GM20431 (cell line): ENCODE data around the gene EPB41L4B.

Experiments
- in situ Hi-C: fragments of 300-500 bp; cut with MseI, MboI; formaldehyde crosslinking; loops from one replicate; pipeline ENCODE4 v1.15.0; 2020; ENCODE audit warnings: low sequenced_read_pairs; ENCODE audit not compliant: unreplicated experiment

The EPB41L4B gene

DNA sequence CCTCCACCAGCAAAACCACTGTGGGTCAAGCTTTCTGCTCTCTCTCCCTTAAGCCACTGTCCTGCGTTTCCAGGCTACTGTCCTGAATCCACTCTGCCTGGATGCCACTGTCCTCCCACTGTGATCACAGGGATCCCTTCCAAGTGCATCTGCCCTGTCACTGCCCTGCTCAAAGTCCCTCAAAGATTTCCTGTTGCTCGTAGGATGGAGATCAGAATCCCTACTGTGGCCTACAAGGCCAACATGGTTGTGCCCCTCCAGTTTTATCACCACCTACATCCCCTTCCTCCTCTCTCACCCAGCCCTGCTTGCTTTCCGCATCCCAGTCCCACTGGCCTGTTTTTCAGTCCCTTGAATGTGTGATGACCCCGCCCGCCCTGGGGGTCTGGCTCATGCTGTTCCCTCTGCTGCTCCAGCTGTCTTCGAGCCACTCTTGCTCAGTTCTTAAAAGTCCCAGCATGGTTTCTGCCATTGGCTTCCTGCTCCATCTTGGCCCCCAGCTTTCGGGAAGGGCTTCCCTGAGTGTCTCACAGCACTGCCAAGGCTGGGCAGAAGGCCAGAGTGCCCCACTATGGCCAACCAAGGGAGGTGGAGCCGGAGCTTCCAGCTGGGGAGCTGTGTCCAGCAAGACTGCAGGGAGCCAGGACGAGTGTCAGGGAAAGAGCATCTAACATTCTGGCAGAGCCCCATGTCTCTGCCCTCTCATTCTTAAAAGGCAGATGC, 140.9 kb downstream of the EPB41L4B start:
- in situ Hi-C loops = no loop called here

DNA sequence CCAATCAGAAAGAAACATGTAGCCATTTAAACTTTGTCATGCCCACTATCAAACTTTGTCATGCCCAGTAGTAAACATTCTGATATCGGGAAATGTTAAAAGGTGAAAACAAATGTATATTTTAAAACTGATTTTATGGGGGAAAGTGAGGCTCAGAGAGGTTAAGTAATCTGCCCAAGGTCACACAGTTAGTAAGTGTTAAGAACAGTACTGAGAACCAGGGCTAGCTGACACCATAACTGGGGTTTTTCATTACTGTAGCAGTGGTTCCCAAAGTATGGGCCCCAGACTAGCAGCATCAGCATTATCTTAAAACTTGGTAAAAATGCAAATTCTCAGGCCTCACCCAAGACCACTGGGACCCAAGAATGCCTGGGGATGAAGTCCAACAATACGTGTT, 143.9 kb downstream of the EPB41L4B start:
- in situ Hi-C loops = no loop called here

DNA sequence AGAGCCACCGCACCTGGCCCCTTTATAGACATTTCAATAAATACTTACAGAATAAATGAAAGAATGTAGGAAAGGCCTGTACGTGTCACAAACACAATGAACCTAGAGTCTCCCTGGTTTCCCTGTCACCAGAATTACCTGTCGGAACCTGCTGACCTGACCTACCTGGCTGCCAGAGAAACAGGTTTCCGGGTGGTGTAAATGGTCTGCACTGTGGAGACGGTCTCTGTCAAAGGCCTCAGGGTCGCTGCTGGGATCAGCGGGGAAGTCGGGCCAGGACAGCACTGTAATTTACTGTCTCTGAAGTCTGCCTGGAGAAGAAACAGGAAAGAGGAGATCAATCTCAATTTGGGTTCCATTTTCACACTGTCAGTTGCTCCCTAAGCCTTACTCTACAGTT, 144.5 kb downstream of the EPB41L4B start:
- in situ Hi-C loops = no loop called here

DNA sequence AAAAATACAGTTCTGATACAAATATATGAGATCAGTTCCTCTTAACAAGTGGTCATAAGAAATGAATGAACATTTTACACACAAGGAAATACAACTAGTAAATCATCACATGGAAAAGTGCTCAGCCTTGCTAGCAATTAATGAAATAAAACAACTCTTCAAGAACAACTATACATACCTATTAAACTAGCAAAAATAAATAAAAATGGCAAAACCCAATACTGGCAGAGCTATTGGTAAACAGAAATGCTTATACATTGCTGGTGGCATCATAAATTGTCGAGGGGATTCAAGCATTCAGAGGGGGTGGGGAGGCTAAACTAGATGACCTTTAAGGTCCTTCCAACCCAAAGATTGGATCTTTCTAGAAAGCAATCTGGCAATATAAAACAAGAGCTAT, 147.9 kb downstream of the EPB41L4B start:
- in situ Hi-C loops = no loop called here

DNA sequence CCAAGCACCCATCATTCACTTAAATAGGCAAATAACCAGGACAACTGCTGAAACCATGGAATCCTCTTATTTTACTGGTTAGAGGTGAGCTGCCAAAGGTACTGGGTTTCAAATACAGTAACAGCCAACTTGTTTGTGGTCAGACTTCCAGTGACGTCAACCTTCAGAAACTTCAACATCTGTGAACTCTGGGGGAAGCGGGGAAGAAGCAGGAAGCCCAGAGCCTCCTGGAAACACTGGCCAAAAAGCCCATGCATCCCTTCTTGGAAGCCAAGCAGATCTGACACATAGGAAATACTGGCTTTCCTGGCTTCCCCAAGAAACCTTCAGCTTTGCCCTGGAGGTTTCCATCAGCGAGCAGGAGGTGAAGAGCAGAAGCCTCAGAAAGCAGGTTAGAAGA, 148.9 kb downstream of the EPB41L4B start:
- in situ Hi-C loops = no loop called here

DNA sequence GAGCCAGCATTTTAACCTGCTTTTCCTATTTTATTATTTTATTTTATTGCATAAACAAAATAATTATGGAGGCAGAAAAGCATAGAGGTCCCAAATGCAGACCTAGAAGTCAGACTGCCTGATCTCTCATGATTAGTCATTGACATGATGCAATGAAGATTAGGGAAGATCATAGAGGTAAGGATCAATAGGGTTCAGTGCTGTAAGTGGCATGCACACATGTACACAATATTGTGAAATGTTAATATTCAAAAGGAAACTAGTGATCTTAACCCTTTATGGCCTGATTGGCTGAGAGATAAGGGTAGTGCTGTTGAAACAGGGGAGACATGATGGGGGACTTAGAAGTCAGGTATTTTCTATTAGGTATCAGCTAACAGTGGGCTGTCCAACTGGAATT, 152.7 kb downstream of the EPB41L4B start:
- in situ Hi-C loops = no loop called here

DNA sequence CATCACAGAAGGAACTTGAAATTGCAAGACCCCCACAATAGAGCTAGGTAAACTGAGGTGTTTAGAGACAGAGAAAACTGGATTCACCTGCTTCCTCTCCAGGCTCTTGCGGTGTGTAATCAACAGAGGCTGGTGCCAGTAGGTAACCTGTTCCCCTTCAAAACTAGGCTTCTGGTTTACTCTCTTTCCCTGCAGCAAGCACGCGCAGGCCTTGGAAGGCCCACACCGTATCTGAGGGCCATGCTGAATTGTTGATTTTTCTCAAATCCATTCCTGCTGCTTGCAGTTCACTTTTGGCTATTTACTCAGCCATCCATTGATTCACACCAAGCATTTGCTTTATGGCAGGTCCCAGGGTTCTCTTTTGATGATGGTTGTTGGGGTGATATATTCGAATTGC, 153.1 kb downstream of the EPB41L4B start:
- in situ Hi-C loops = no loop called here

DNA sequence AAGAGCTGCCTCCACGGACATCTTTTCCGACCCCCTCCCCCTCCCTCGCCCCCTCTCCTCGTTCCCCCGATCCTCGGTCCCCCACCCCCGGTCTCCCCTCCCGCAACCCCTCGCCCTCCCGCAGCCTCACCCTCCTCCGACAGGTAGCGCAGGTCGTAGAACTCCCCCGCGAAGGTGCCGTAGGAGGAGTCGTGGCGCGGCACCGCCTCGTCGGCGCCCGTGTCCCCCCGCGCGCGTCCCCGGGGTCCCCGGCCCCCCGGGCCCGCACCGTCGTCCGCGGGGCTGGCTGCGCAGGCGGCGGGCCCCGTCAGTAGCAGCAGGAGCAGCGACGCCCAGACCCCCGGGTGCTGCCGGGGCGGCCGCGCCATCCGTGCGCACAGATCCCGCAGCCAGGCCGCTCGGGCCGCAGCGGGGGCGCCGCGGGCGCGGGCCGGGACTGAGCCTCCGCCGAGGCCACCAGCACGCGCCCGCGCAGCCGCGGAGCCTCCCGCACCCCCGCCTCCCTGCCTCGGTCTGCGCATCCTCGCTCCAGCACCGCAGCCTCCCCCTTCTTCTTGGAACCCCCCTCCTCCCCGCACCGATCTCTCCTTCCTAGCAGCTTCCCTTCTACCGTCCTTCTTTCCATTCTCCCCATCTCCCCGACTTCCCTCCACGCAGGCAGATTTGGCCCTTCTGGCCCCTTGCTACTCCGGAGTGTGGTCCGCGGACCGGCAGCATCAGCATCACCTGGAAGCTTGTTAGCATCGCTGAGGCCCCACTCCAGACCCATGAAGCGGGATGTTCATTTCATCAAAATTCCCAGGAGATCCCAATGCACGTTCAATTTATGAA, 153.9 kb downstream of the EPB41L4B start, which contains the start of gene FRRS1L:
Gene FRRS1L, minus strand, starts transcription at position 479 of the 831 bp plus-strand sequence. Its CDS starts 111 bp downstream, at position 368.
- in situ Hi-C loops = no loop called here

DNA sequence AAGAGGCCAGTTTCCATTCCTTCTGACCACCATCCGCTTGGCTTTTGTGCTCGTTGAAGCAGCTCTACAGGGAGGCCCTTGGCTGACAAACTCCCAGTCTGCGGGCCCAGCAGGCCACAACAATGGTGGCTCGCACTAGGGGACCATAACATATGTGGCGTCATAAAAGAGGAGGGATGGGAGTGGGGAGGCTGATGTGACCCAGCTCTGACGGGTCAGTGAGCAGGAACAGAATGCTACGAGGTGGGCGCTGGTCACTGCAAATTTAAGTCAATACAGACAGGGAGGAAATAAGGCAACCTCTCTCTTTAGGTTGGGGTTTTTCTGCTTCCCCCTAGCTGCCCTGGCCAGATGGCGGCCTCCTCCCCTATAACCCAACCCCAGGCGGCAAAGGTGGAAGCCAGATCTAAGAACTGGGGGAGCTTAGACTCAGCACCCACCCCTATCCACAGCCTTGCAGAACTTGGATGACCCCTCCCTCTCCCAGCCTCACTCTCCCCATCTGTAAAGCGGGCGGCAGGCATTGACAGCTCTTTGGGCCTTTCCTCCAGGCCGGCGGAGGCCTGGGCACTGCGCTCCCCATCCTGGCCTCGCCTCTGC, 154.6 kb downstream of the EPB41L4B start:
- in situ Hi-C loops = no loop called here

DNA sequence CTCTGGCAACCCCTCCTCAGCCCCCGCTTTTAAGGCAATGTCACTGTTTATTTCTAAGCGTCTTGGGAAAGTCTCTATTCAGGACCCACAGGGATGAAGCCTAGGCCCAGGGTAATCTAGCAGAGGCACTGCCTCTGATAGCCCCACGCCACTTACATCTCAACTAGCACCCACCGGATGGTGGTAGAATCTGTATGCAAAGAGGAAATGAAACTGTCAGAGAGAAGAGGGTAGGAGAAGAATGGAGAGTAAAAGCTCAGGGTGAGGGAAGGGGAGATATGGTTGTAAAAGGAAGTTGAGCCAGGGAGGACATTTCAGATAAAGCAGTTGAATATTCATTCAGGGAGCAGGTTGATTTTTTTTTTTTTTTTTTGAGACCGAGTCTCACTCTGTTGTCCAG, 156.8 kb downstream of the EPB41L4B start:
- in situ Hi-C loops = no loop called here

DNA sequence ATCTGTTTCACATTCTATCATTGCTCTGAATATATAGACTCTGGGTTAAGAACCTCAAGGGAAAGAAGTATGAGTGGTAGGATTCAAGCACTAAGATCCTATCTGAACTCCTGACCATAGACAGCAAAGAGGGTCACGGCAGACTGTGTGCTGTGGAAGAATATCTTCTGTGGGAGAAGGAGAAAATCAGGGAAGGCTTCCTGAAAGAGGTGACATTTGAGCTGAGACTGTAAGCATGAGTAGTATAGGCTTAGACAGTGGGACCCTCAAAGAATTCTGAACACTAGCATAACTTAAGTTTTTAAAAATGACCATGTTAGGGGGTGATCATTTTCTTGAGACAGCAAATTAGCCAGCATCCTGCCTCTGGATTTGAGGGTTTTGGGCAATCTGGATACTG, 157.7 kb downstream of the EPB41L4B start:
- in situ Hi-C loops = no loop called here

DNA sequence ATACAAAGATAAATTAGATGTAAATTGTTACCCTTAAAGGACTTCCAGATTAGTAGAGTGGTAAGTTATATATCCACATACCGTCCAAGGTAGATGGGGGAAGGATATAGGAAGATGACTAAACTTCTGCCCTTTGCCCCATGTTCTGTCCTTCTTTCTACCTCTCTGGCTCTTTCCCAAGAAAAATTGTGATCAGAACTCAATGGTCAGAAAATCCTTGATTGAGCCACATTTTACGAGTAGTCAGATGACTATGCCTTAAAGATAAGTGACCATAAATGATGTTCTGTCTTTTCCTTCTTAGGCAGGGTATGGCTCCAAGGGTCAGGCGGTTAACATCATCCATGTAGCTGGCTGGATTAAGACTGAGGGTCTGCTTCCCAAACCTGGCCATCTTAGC, 158.2 kb downstream of the EPB41L4B start:
- in situ Hi-C loops = no loop called here

DNA sequence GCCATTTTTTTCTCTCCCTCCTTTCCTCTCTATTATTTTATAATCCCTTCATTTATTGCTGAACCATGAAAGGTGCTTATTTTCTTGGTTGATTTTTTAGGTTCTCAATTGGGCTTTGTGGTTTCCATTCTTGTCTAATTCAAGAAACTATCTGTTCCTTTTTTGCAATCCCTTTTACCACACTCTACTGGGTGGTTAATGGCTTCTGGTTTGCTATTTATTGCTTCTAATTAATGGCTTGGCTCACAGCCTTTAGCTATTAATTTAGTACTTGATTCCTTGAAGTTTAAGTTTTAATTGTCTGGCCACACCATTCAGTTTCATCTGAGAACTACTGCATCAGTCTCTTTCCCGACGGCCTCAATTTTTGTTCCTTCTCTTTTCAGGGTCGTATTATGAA, 159.4 kb downstream of the EPB41L4B start:
- in situ Hi-C loops = no loop called here

DNA sequence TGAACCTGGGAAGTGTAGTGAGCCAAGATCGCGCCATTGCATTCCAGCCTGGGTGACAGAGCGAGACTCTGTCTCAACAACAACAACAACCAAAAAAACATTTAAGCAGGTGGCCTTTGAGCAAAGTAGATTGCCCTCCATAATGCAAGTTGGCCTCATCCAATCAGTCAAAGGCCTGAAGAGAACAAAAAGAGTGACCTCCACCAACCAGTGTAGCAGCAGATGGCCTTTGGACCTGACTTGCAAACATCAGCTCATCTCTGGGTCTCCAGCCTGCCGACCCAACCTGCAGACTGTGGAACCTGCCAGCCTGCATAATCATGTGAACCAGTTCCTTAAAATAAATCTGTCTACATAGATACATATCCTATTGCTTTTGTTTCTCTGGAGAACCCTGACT, 161.3 kb downstream of the EPB41L4B start:
- in situ Hi-C loops = no loop called here

DNA sequence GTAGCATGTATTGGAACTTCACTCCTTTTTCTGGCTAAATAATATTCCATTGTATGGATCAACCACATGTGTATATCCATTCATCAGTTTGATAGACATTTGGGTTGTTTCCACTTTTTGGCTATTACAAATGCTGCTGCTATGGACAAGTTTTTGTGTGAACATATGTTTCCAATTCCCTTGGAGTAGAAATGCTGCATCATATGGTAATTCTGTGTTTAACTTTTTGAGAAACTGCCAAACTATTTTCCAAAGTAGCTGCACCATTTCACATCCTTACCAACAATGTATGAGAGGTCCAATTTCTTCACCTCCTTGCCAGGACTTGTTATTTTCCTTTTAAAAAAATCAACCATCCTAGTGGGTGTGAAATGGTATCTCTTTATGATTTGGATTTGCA, 162.2 kb downstream of the EPB41L4B start:
- in situ Hi-C loops = no loop called here

DNA sequence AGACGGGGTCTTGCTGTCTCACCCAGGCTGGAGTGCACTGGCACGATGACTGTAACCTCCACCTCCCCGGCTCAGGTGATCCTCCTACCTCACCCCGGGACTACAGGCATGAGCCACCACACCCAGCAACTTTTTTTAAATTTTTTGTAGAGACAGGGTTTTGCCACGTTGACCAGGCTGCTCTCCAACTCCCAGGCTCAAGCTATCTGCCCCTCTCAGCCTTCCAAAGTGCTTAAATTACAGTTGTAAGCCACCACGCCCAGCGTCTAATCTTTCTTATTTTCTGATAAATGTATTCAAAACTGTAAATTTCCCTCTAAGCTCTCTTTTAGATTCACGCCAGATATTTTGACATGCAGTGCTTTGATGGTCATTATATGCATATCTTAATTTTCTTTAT, 164.2 kb downstream of the EPB41L4B start:
- in situ Hi-C loops = no loop called here

DNA sequence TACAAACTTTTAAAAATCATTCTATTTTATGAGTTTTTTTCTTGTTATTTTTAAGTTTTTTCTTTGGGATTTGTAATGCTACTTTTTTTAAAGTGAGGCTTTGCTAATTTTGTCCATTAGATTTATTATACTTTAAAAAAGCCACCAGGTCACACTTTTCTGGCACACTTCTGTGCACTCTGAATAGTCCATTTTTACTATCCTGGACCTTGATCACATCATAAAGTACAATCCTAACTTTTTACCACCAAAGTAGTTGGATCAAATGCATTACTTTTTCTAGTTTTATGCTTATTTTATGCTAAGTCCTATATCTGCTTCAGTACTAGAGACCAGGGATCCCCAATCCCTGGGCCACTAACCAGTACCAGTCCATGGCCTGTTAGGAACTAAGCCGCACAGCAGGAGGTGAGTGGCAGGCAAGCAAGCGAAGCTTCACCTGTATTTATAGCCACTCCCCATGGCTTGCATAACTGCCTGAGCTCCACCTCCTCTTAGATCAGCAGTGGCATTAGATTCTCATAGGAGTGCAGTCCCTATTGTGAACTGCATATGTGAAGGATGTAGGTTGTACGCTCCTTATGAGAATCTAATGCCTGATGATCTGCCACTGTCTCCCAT, 169.8 kb downstream of the EPB41L4B start:
- in situ Hi-C loops = no loop called here

DNA sequence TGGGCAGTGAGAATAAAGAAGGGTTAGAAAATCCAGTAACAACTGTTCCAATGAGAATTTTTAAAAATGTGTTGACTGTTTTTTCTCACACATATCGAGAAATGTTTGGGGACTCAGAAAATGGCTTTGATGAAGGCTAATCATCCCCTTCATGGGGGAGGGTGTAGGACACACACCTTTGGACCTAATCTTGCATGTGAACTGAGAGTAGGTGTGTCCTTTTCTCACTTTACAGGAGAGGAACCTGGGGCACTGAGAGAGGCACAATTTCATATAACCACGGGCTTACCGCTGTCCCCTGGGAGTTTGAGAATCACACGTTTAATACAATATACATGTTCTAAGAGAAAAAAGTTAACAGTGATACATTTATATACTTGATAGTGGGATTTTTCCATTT, 171.1 kb downstream of the EPB41L4B start:
- in situ Hi-C loops = no loop called here

DNA sequence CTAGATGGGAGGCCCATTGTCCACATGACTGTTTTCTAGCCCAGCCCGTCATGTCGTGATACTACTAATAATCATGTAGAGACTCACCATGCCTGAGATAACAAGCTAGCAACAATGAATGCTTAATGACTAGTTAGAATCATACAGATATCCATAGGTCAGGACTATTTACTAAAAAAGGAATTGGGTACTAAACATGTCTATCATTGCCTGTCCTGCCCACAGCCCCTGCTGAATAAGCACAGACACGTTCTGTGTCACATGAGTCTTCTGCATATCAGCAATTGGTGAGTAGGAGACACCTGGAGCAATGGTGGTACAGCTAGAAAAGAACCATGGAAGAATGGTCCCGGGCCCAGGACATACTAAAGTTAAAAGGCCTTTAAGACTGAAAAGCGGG, 171.8 kb downstream of the EPB41L4B start:
- in situ Hi-C loops = no loop called here

DNA sequence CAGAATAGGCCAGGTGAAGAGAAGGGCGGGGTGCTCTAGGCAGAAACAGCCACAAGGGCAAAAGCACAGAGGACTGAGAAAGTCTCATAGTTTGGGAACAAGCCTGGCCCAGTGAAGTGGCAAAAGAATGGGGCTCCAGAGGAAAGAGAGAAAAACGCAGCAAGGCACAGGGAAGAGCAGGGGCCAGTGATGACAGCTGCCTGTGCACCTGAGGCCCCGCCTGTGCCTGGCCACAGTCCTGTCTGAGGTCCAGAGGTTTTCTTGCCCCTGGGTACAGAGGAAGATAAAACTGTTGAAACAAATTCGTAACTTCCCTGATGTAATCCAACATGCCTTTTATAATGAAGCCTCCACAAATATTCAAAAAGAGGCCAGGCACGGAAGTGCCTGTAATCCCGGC, 175.8 kb downstream of the EPB41L4B start:
- in situ Hi-C loops = no loop called here
